Body of pancreas (tissue), 4 donors: ENCODE data around the gene SOCS1. TPM values are rescaled to one million over a fixed set of nuclear protein-coding genes. Genes with fewer than 3 reads are reported as not detected.

Experiments
- ATAC-seq: fragments of 150-250 bp; one replicate; pipeline ENCODE4 v1.9.1; 2016
- DNase-seq, 4 donors: peaks; one replicate each; pipeline ENCODE4 v3.0.0-alpha.2; 2019
- H3K27ac ChIP-seq, 4 donors: fragments of 200-600 bp; sonication (generic); 1 replicate in 3 of 4; 2 replicates in 1 of 4; pipeline versions ENCODE4 v1.5.1 to v1.6.1; 2016 to 2019; ENCODE audit warnings: mild to moderate bottlenecking in 1 of 4, mixed read lengths in 1 of 4, moderate library complexity in 1 of 4
- H3K27me3 ChIP-seq, 2 donors: fragments of 200-600 bp; sonication (generic); one replicate each; pipeline ENCODE4 v1.6.0; 2016; ENCODE audit warnings: mild to moderate bottlenecking in 1 of 2
- H3K36me3 ChIP-seq, 2 donors: fragments of 200-600 bp; sonication (generic); replicated peaks in 1 of 2; 2 replicates each; pipeline ENCODE4 v1.5.1; 2016; ENCODE audit warnings: low read depth in 2 of 2; ENCODE audit not compliant: insufficient read depth in 1 of 2
- H3K4me1 ChIP-seq: fragments of 200-600 bp; sonication (generic); one replicate; pipeline ENCODE4 v1.6.0; 2016
- H3K4me3 ChIP-seq, 2 donors: fragments of 200-600 bp; sonication (generic); 1 replicate in 1 of 2; 2 replicates in 1 of 2; pipeline ENCODE4 v1.5.1; 2016 to 2019
- H3K9me3 ChIP-seq, 3 donors: fragments of 200-600 bp; sonication (generic); 1 replicate in 2 of 3; 2 replicates in 1 of 3; pipeline ENCODE4 v1.5.1; 2016
- CTCF ChIP-seq, 7 experiments: fragments of 450-650 bp in 4 of 7; fragments of 200-600 bp in 3 of 7; sonication (generic) in 3 of 7; IDR thresholded peaks; one replicate each; pipeline ENCODE4 v1.5.1; 2016 to 2019; ENCODE audit warnings: antibody characterized with exemption in 7 of 7
- POLR2A ChIP-seq, 3 donors: fragments of 450-650 bp; IDR thresholded peaks; one replicate each; pipeline ENCODE4 v1.6.1; 2016; ENCODE audit warnings: antibody characterized with exemption in 3 of 3, mild to moderate bottlenecking in 2 of 3
- WGBS, 2 donors: methylation state at CpG; one replicate each; pipeline ENCODE4 v1.1.5; 2017; 5-methylcytosine and 5-hydroxymethylcytosine counted together
- intact Hi-C: fragments of 100-400 bp; cut with DNase I; formaldehyde crosslinking; loops from one replicate; pipeline ENCODE4 v1.15.1; 2023
- total RNA-seq, 2 donors: library from RNA; depleted of rRNA; stranded (reverse); fragments of >200 nt; gene quantifications; one replicate each; pipeline ENCODE4 v1.1.0, GENCODE V29; 2016

The SOCS1 gene
- total RNA-seq, 2 donors from 2014 or later = 1.0 to 7.9 TPM

GRCh38 chr16:11262915-11263314, 6.9 kb upstream of the SOCS1 start:
- Histone ChIP-seq H3K4me1 (peaks cover 18% of the 10 kb centered on the region), H3K9me3 (no peaks in the 10 kb centered on the region), H3K36me3 (no peaks in the 10 kb centered on the region), H3K27ac (no peak overlapping the region), H3K4me3 (no peak overlapping the region), H3K27me3 (no peaks in the 10 kb centered on the region)
- TF ChIP-seq CTCF (IDR thresholded peaks at IDR 0.05) = no peak
- no peak for TF ChIP-seq POLR2A (IDR thresholded peaks at IDR 0.05)
- intact Hi-C loops = loop anchor here (10.0 kb wide), 1 partner anchor 298 kb away; no protein-coding TSS in a partner anchor
- DNase-seq = no peak
- 76 to 77% methylated on average over 8 of the region's 8 CpGs for WGBS, 2 donors
- no peak for ATAC-seq

GRCh38 chr16:11260596-11260966, 4.6 kb upstream of the SOCS1 start:
- 51 to 61% methylated on average over 3 of the region's 3 CpGs for WGBS, 2 donors
- no peaks in the 10 kb centered on the region for H3K9me3 ChIP-seq
- no peak overlapping the region for H3K27ac ChIP-seq
- no peaks in the 10 kb centered on the region for H3K36me3 ChIP-seq
- no peak for DNase-seq
- no peak for ATAC-seq
- no peak overlapping the region for H3K4me3 ChIP-seq
- intact Hi-C loops = loop anchor here (10.0 kb wide), 1 partner anchor 296 kb away; no protein-coding TSS in a partner anchor
- no peaks in the 10 kb centered on the region for H3K27me3 ChIP-seq
- H3K4me1 ChIP-seq = peaks cover 28% of the 10 kb centered on the region
- no peak for TF ChIP-seq POLR2A (IDR thresholded peaks at IDR 0.05)
- no peak for TF ChIP-seq CTCF (IDR thresholded peaks at IDR 0.05)

- 81 to 82% methylated on average over 12 of the region's 12 CpGs for WGBS, 2 donors
- TF ChIP-seq CTCF (IDR thresholded peaks at IDR 0.05) (no peak), POLR2A (IDR thresholded peaks at IDR 0.05) (no peak)
- H3K4me1 ChIP-seq = peaks cover 28% of the 10 kb centered on the region
- no peaks in the 10 kb centered on the region for H3K36me3 ChIP-seq
- peak overlapping the region in 3 of 4 donors; percentile 53 to 75 (median 68) for H3K27ac ChIP-seq
- no peak overlapping the region for H3K4me3 ChIP-seq
- H3K27me3 ChIP-seq = no peaks in the 10 kb centered on the region
- H3K9me3 ChIP-seq = no peaks in the 10 kb centered on the region
- ATAC-seq (no peak), DNase-seq (no peak)
- intact Hi-C loops = loop anchor here (10.0 kb wide), 1 partner anchor 295 kb away; no protein-coding TSS in a partner anchor
Observed at GRCh38 chr16:11259655-11260595, 3.9 kb upstream of the SOCS1 start.

- DNase-seq = peak; percentile 47 to 81 (median 72)
- TF ChIP-seq POLR2A (IDR thresholded peaks at IDR 0.05) (no peak), CTCF (IDR thresholded peaks at IDR 0.05) (peak in 1 of 7 experiments; percentile 2)
- H3K4me3 ChIP-seq = no peak overlapping the region
- no peaks in the 10 kb centered on the region for H3K36me3 ChIP-seq
- intact Hi-C loops = no loop called here
- ATAC-seq = no peak
- no peaks in the 10 kb centered on the region for H3K27me3 ChIP-seq
- WGBS, 2 donors = 32 to 44% methylated on average over 11 to 15 of the region's 15 CpGs
- H3K4me1 ChIP-seq = peaks cover 34% of the 10 kb centered on the region
- no peaks in the 10 kb centered on the region for H3K9me3 ChIP-seq
- H3K27ac ChIP-seq = peak overlapping the region; percentile 32 to 75 (median 60)
Observed at GRCh38 chr16:11258553-11259492, 2.8 kb upstream of the SOCS1 start.
